RWPE2 (cell line): ENCODE results near the gene TMEM217.

Source experiments
- ATAC-seq: fragments of 200-7000 bp; cut with Tn5 transposase; 3 replicates; pipeline ENCODE4 v1.9.1; 2021; ENCODE audit warnings: low read depth
- DNase-seq: peaks from one replicate; pipeline ENCODE4 v3.0.0-alpha.2; 2020; ENCODE audit warnings: low spot score
- H3K27ac ChIP-seq: fragments of 450-650 bp; 2 replicates; pipeline ENCODE4 v1.5.1; 2017; ENCODE audit warnings: mild to moderate bottlenecking; ENCODE audit not compliant: poor library complexity, severe bottlenecking
- H3K27me3 ChIP-seq: fragments of 250-450 bp; sonication (Bioruptor Pico); 2 replicates; pipeline ENCODE4 v1.5.1; 2021; ENCODE audit warnings: mild to moderate bottlenecking, moderate library complexity; ENCODE audit not compliant: insufficient read depth, poor library complexity, severe bottlenecking
- H3K36me3 ChIP-seq: fragments of 250-450 bp; sonication (Bioruptor Pico); 2 replicates; pipeline ENCODE4 v1.5.1; 2020; ENCODE audit warnings: low read depth, mild to moderate bottlenecking, moderate library complexity
- H3K4me1 ChIP-seq: fragments of 250-450 bp; sonication (Bioruptor Pico); 2 replicates; pipeline ENCODE4 v1.5.1; 2021; ENCODE audit warnings: mild to moderate bottlenecking, moderate library complexity; ENCODE audit not compliant: insufficient read depth, poor library complexity, severe bottlenecking
- H3K4me3 ChIP-seq: fragments of 250-450 bp; sonication (Bioruptor Pico); 2 replicates; pipeline ENCODE4 v1.5.1; 2021; ENCODE audit warnings: mild to moderate bottlenecking, moderate library complexity; ENCODE audit not compliant: severe bottlenecking
- H3K9me3 ChIP-seq: fragments of 250-450 bp; sonication (Bioruptor Pico); 2 replicates; pipeline ENCODE4 v1.5.1; 2021; ENCODE audit warnings: mild to moderate bottlenecking, moderate library complexity; ENCODE audit not compliant: severe bottlenecking
- TF ChIP-seq, protein P1 (sequence below): fragments of 450-650 bp; IDR thresholded peaks from one replicate; pipeline ENCODE4 v1.5.1; 2017; ENCODE audit warnings: mild to moderate bottlenecking, moderate library complexity; ENCODE audit not compliant: poor library complexity, severe bottlenecking

The TMEM217 gene

DNA sequence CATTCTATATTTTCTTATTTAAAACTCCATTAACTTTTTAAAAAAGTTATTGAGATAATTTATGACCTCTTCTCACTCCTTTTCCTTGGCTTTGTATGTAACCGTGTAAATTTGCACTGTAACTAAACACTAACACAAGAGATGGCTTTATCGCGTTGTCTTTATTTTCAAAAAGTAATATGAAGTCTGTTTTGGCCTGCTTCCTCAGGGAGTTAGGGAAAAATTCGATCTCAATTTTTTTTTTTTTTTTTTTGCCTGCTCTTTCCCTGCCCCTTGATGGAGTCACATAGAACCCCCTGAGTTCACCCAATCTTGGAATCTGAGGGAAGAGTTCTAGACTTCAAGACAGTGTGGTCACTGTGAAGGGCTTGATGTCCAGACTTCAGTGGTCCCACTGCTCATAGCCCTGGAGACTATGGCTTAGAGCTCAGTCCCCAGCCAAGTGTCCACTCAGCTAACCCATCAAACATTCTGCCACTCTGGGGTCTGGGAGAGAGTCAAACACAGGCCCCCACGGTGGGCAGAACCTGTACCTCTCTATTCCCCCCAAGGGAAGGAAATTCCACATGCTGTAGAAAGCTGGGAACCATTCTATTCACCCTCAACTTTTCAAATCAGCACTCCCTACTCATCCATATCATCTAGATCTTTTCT is 16.0 kb downstream of the TMEM217 start:
- no peak overlapping the region for H3K4me3 ChIP-seq
- no peaks in the 10 kb centered on the region for H3K9me3 ChIP-seq
- H3K36me3 ChIP-seq = no peaks in the 10 kb centered on the region
- no peaks in the 10 kb centered on the region for H3K27me3 ChIP-seq
- TF ChIP-seq, protein P1, sequence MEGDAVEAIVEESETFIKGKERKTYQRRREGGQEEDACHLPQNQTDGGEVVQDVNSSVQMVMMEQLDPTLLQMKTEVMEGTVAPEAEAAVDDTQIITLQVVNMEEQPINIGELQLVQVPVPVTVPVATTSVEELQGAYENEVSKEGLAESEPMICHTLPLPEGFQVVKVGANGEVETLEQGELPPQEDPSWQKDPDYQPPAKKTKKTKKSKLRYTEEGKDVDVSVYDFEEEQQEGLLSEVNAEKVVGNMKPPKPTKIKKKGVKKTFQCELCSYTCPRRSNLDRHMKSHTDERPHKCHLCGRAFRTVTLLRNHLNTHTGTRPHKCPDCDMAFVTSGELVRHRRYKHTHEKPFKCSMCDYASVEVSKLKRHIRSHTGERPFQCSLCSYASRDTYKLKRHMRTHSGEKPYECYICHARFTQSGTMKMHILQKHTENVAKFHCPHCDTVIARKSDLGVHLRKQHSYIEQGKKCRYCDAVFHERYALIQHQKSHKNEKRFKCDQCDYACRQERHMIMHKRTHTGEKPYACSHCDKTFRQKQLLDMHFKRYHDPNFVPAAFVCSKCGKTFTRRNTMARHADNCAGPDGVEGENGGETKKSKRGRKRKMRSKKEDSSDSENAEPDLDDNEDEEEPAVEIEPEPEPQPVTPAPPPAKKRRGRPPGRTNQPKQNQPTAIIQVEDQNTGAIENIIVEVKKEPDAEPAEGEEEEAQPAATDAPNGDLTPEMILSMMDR = no peak
- peak overlapping the region; percentile 95 for H3K27ac ChIP-seq
- peaks cover 60% of the 10 kb centered on the region for H3K4me1 ChIP-seq
- no peak for ATAC-seq
- no peak for DNase-seq

DNA sequence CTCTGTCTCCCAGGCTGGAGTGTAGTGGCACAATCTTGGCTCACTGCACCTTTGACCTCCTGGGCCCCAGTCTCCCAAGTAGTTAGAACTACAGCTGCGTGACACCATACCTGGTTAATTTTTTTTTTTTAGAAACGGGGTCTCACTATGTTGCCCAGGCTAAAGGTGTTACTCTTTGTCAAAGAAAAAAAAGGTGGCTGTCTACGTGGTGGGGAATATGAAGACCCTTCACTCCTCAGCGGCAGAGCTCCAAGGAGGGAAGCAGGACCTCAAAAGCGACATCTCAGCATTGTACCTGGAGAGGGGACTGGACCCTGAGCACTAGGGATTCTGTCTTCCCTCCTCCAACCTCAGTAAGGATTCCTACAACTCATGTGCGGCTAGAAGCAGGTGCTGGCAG is 16.8 kb downstream of the TMEM217 start:
- no peak for ATAC-seq
- no peak for DNase-seq
- Histone ChIP-seq H3K9me3 (no peaks in the 10 kb centered on the region), H3K4me3 (no peak overlapping the region), H3K27ac (peak overlapping the region; percentile 95), H3K27me3 (no peaks in the 10 kb centered on the region), H3K36me3 (no peaks in the 10 kb centered on the region), H3K4me1 (peaks cover 60% of the 10 kb centered on the region)
- TF ChIP-seq, protein P1 = no peak

DNA sequence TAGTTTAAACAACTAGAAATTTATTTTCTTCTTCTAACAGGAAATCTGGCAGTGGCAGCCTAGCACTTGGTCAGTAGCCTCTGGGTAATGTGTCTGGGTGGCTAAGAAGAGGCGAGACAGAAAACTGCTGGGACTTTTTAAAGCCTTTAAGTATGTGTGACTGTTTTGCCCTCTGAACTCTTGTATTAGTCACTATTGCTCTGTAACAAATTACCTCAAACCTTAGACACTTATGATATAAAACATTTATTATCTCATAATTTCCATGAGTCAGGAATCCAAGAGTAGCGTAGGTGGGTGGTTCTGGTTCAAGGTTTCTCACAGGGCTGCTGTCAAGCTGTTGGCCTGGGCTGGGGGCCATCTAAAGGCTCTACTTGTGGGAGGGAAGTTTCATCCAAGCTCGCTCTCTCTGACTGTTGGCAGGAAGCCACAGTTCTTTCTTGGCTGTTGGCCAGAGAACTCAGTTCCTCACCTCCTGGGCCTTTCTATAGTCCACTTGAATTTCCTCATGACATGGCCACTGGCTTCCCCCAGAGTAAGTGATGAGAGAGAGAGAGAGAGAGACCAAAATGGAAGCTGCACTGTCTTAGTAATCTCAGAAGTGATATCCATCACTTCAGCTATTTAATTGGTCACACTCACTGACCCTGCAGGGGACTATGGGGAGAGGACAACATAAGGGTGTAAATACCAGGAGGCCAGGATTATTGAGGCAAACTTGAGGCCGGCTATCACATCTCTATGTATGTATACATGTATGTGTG is 17.8 kb downstream of the TMEM217 start:
- Histone ChIP-seq H3K27me3 (no peaks in the 10 kb centered on the region), H3K9me3 (no peaks in the 10 kb centered on the region), H3K36me3 (no peaks in the 10 kb centered on the region), H3K4me3 (no peak overlapping the region), H3K4me1 (peaks cover 57% of the 10 kb centered on the region), H3K27ac (peak overlapping the region; percentile 95)
- TF ChIP-seq, protein P1 = no peak
- DNase-seq (peak; percentile 87), ATAC-seq (peak; percentile 42)

DNA sequence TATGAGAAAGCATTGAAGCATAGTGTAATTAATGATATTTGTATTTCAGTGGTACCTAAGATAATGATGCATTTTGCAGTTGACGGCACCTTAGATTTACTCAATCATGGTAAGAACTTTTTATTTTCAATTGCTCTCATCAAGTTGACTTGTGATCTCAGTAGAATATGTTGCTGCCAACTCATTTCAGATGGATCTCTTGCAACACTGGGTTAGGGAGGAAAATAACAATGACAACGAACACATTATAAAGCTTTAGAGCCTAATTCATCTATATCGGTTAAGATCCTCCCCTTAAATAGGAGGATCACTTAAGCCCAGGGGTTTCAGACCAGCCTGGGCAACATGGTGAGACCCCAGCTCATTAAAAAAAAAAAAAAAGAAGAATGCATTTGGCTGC is 18.4 kb downstream of the TMEM217 start:
- DNase-seq (no peak), ATAC-seq (no peak)
- Histone ChIP-seq H3K36me3 (no peaks in the 10 kb centered on the region), H3K9me3 (no peaks in the 10 kb centered on the region), H3K4me1 (peaks cover 54% of the 10 kb centered on the region), H3K4me3 (no peak overlapping the region), H3K27me3 (no peaks in the 10 kb centered on the region), H3K27ac (peak overlapping the region; percentile 95)
- TF ChIP-seq, protein P1 = no peak

DNA sequence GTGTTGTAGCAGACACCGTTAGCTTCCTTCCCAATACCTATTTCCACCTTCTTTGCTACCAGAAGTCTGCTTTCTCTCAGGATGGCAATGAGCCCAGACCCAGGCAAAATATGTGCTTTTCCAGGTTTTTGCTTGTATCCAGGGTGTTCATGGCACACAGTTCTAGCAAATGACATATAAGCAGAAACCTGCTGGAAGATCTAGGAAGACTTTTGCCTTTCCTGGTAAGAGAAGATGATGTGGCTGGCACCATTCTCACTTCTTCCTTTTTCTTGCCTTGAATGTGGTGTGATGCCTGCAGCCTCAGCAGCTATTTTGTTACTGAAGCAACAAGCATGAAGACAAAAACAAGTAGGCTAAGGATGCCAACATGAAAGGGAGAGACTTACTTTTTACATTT is 19.6 kb downstream of the TMEM217 start:
- Histone ChIP-seq H3K9me3 (no peaks in the 10 kb centered on the region), H3K27me3 (no peaks in the 10 kb centered on the region), H3K27ac (peak overlapping the region; percentile 95), H3K36me3 (no peaks in the 10 kb centered on the region), H3K4me1 (peaks cover 42% of the 10 kb centered on the region), H3K4me3 (no peak overlapping the region)
- DNase-seq (no peak), ATAC-seq (no peak)
- TF ChIP-seq, protein P1 = no peak
